KMS-11 (cell line): Measurements from ENCODE around the gene TUBG1.
"Not testable (repeated sequence)": the region's sequence is repeated elsewhere in the genome, so short reads cannot be mapped to it uniquely, and the experiment has no call there.

Source experiments
- H2AFZ ChIP-seq: fragments of 200-600 bp; sonication (generic); 2 replicates; pipeline ENCODE4 v1.6.1; 2016; ENCODE audit warnings: antibody characterized with exemption, mixed run types, low read depth
- H3K27ac ChIP-seq: fragments of 200-600 bp; sonication (generic); 2 replicates; pipeline ENCODE4 v1.6.1; 2016; ENCODE audit warnings: mild to moderate bottlenecking, mixed run types
- H3K27me3 ChIP-seq: fragments of 200-600 bp; sonication (generic); 2 replicates; pipeline ENCODE4 v1.6.1; 2017; ENCODE audit warnings: mild to moderate bottlenecking, low read depth, mixed run types, moderate library complexity; ENCODE audit not compliant: insufficient read depth
- H3K36me3 ChIP-seq: fragments of 200-600 bp; sonication (generic); 2 replicates; pipeline ENCODE4 v1.6.1; 2017; ENCODE audit warnings: mild to moderate bottlenecking, mixed run types; ENCODE audit not compliant: insufficient read depth
- H3K4me1 ChIP-seq: fragments of 200-600 bp; sonication (generic); 2 replicates; pipeline ENCODE4 v1.6.1; 2016; ENCODE audit warnings: mild to moderate bottlenecking, low read depth, mixed run types; ENCODE audit not compliant: poor library complexity, severe bottlenecking
- H3K4me2 ChIP-seq: fragments of 200-600 bp; sonication (generic); 2 replicates; pipeline ENCODE4 v1.7.0; 2016; ENCODE audit warnings: mild to moderate bottlenecking, mixed run types
- H3K4me3 ChIP-seq: fragments of 200-600 bp; sonication (generic); IDR thresholded peaks from 2 replicates; pipeline ENCODE4 v1.6.1; 2017; ENCODE audit warnings: low read depth, low read length, mixed read lengths; ENCODE audit not compliant: insufficient read depth
- H3K79me2 ChIP-seq: fragments of 200-600 bp; sonication (generic); 2 replicates; pipeline ENCODE4 v1.6.1; 2016; ENCODE audit warnings: low read depth, mixed run types; ENCODE audit not compliant: insufficient read depth
- H3K9ac ChIP-seq: fragments of 200-600 bp; sonication (generic); 2 replicates; pipeline ENCODE4 v1.6.1; 2016; ENCODE audit warnings: mild to moderate bottlenecking, mixed run types
- H4K20me1 ChIP-seq: fragments of 200-600 bp; sonication (generic); 2 replicates; pipeline ENCODE4 v1.6.1; 2016; ENCODE audit warnings: mild to moderate bottlenecking, mixed run types; ENCODE audit not compliant: insufficient read depth
- CTCF ChIP-seq: fragments of 200-600 bp; sonication (generic); conservative IDR thresholded peaks from 2 replicates; pipeline ENCODE4 v1.6.1; 2017; ENCODE audit warnings: low read depth, mild to moderate bottlenecking, antibody characterized with exemption, low read length, moderate library complexity, mixed read lengths

The TUBG1 gene

GRCh38 chr17:42607769-42608168 is 1.7 kb upstream of the TUBG1 start:
- Histone ChIP-seq H3K27ac (peak overlapping the region; percentile 64; the same call in 1 of the 2 replicates), H3K9ac (peak overlapping the region; percentile 70; the same call in 1 of the 2 replicates), H3K4me2 (peak overlapping the region; percentile 99), H3K4me3 (no peak overlapping the region), H3K4me1 (peaks cover 52% of the 10 kb centered on the region), H3K36me3 (peaks cover 5% of the 10 kb centered on the region; the same call in 1 of the 2 replicates), H3K79me2 (peaks cover 77% of the 10 kb centered on the region), H3K27me3 (no peaks in the 10 kb centered on the region), H4K20me1 (no peaks in the 10 kb centered on the region), H2AFZ (no peak overlapping the region)
- no peak for TF ChIP-seq CTCF

- peak overlapping the region; percentile 70 for H3K9ac ChIP-seq
- H3K4me2 ChIP-seq, result peak overlapping the region; percentile 99
- H3K36me3 ChIP-seq, result peaks cover 9% of the 10 kb centered on the region; the same call in 1 of the 2 replicates
- no peak for TF ChIP-seq CTCF
- no peaks in the 10 kb centered on the region for H3K27me3 ChIP-seq
- H2AFZ ChIP-seq, result peak overlapping the region; percentile 56; the same call in 1 of the 2 replicates
- peaks cover 69% of the 10 kb centered on the region for H3K79me2 ChIP-seq
- peak overlapping the region; percentile 79 for H3K4me3 ChIP-seq
- H3K4me1 ChIP-seq, result peaks cover 52% of the 10 kb centered on the region
- no peaks in the 10 kb centered on the region for H4K20me1 ChIP-seq
- H3K27ac ChIP-seq, result peak overlapping the region; percentile 64
These were observed 940 bp upstream of the TUBG1 start for GRCh38 chr17:42608305-42609181.

- H4K20me1 ChIP-seq, H3K36me3 ChIP-seq, H3K27me3 ChIP-seq, H3K4me3 ChIP-seq: not testable (repeated sequence)
- peak overlapping the region; percentile 85 for H3K4me2 ChIP-seq
- H2AFZ ChIP-seq, result peak overlapping the region; percentile 75; the same call in 1 of the 2 replicates
- peaks cover 41% of the 10 kb centered on the region for H3K4me1 ChIP-seq
- peaks cover 54% of the 10 kb centered on the region for H3K79me2 ChIP-seq
- H3K27ac ChIP-seq, result peak overlapping the region; percentile 42
- H3K9ac ChIP-seq, result peak overlapping the region; percentile 70
These were observed 625 bp downstream of the TUBG1 start for GRCh38 chr17:42609814-42610801.

GRCh38 chr17:42612013-42612412 is 2.5 kb downstream of the TUBG1 start:
- Histone ChIP-seq H3K9ac (no peak overlapping the region), H3K4me3 (no peak overlapping the region), H3K36me3 (peaks cover 9% of the 10 kb centered on the region; the same call in 1 of the 2 replicates), H2AFZ (no peak overlapping the region), H3K4me2 (no peak overlapping the region), H4K20me1 (no peaks in the 10 kb centered on the region), H3K4me1 (peaks cover 43% of the 10 kb centered on the region), H3K27me3 (no peaks in the 10 kb centered on the region), H3K79me2 (peaks cover 34% of the 10 kb centered on the region), H3K27ac (no peak overlapping the region)
- no peak for TF ChIP-seq CTCF
